Measurements from ENCODE around the gene ATP2B3. TPM values are rescaled to one million over a fixed set of nuclear protein-coding genes. Genes with fewer than 3 reads are reported as not detected.

The ATP2B3 gene
- total and polyA plus RNA-seq, 2 experiments from 2014 or later: 0.17 TPM; not detected in 1

GRCh38 chrX:153501530-153501929 lies 15.9 kb upstream of the ATP2B3 start (continued):
- TF ChIP-seq, protein P1, sequence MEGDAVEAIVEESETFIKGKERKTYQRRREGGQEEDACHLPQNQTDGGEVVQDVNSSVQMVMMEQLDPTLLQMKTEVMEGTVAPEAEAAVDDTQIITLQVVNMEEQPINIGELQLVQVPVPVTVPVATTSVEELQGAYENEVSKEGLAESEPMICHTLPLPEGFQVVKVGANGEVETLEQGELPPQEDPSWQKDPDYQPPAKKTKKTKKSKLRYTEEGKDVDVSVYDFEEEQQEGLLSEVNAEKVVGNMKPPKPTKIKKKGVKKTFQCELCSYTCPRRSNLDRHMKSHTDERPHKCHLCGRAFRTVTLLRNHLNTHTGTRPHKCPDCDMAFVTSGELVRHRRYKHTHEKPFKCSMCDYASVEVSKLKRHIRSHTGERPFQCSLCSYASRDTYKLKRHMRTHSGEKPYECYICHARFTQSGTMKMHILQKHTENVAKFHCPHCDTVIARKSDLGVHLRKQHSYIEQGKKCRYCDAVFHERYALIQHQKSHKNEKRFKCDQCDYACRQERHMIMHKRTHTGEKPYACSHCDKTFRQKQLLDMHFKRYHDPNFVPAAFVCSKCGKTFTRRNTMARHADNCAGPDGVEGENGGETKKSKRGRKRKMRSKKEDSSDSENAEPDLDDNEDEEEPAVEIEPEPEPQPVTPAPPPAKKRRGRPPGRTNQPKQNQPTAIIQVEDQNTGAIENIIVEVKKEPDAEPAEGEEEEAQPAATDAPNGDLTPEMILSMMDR (conservative IDR thresholded peaks at IDR 0.05; ENCODE audit: low read depth in 2 of 2): no peak
- TF ChIP-seq ZNF331 (CRISPR knock-in tag; IDR thresholded peaks at IDR 0.05; ENCODE audit: low read depth): no peak

DNA sequence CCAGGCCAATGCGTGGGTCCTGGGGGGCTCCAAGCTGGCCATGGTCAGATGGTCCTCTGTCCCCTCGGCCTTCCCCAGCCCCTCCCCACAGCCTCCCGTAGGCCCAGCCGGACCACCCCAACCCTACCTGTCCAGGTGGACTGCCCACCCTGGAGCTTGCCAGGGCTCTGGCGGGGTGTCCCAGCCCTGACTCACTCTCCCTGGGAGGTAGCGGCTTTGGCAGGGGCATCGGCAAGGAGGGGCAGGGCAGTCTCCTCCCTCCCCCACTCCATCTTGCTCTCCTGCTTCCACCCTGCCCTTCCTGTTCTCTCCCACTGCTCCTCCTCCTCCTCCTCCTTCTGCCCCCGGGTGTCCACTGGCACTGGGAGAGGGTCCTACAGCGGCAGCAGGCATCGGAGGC lies 15.3 kb upstream of the ATP2B3 start:
- Histone ChIP-seq H3K9me2 (ENCODE audit: insufficient read depth) (no peaks in the 10 kb centered on the region), H3K4me3 (no peak overlapping the region), H3K36me3 (ENCODE audit: insufficient read depth) (no peaks in the 10 kb centered on the region), H2AFZ (no peak overlapping the region), H3K4me1 (ENCODE audit: insufficient read depth) (no peaks in the 10 kb centered on the region), H3K27me3 (ENCODE audit: insufficient read depth) (no peaks in the 10 kb centered on the region), H4K20me1 (replicated peaks; ENCODE audit: insufficient read depth) (no peaks in the 10 kb centered on the region), H3K27ac (ENCODE audit: low read depth) (no peak overlapping the region), H3F3A (replicated peaks; ENCODE audit: low read depth) (no peaks in the 10 kb centered on the region), H3K4me2 (no peak overlapping the region), H3K79me2 (replicated peaks; ENCODE audit: insufficient read depth) (no peaks in the 10 kb centered on the region)
- ATAC-seq: no peak
- no peak for DNase-seq (ENCODE audit: low spot score)
- H3K27ac Mint-ChIP-seq: no peak overlapping the region
- H3K36me3 Mint-ChIP-seq (ENCODE audit: low read depth): no peaks in the 10 kb centered on the region
- H3K9me3 Mint-ChIP-seq: no peaks in the 10 kb centered on the region
- no peaks in the 10 kb centered on the region for H3K4me1 Mint-ChIP-seq
- H3K27me3 Mint-ChIP-seq (ENCODE audit: insufficient read depth, low read depth, poor library complexity): peaks cover 4% of the 10 kb centered on the region
- no peak overlapping the region for H3K4me3 Mint-ChIP-seq
- TF ChIP-seq JUNB (IDR thresholded peaks at IDR 0.05; ENCODE audit: unreplicated experiment) (no peak), POLR2AphosphoS5 (IDR thresholded peaks at IDR 0.05; ENCODE audit: low read depth) (no peak), EZH2 (IDR thresholded peaks at IDR 0.05; ENCODE audit: low read depth, unreplicated experiment) (no peak), ZNF331 (CRISPR knock-in tag; IDR thresholded peaks at IDR 0.05; ENCODE audit: low read depth) (no peak), NANOG (IDR thresholded peaks at IDR 0.05; ENCODE audit: borderline replicate concordance) (no peak), STAT1 (IDR thresholded peaks at IDR 0.05; ENCODE audit: unreplicated experiment) (no peak), CREB1 (CRISPR knock-in tag; IDR thresholded peaks at IDR 0.05; ENCODE audit: low read depth) (no peak), EZH2phosphoT487 (IDR thresholded peaks at IDR 0.05; ENCODE audit: unreplicated experiment) (no peak), ZNF114 (CRISPR knock-in tag; IDR thresholded peaks at IDR 0.05) (no peak)
- TF ChIP-seq, protein P2, sequence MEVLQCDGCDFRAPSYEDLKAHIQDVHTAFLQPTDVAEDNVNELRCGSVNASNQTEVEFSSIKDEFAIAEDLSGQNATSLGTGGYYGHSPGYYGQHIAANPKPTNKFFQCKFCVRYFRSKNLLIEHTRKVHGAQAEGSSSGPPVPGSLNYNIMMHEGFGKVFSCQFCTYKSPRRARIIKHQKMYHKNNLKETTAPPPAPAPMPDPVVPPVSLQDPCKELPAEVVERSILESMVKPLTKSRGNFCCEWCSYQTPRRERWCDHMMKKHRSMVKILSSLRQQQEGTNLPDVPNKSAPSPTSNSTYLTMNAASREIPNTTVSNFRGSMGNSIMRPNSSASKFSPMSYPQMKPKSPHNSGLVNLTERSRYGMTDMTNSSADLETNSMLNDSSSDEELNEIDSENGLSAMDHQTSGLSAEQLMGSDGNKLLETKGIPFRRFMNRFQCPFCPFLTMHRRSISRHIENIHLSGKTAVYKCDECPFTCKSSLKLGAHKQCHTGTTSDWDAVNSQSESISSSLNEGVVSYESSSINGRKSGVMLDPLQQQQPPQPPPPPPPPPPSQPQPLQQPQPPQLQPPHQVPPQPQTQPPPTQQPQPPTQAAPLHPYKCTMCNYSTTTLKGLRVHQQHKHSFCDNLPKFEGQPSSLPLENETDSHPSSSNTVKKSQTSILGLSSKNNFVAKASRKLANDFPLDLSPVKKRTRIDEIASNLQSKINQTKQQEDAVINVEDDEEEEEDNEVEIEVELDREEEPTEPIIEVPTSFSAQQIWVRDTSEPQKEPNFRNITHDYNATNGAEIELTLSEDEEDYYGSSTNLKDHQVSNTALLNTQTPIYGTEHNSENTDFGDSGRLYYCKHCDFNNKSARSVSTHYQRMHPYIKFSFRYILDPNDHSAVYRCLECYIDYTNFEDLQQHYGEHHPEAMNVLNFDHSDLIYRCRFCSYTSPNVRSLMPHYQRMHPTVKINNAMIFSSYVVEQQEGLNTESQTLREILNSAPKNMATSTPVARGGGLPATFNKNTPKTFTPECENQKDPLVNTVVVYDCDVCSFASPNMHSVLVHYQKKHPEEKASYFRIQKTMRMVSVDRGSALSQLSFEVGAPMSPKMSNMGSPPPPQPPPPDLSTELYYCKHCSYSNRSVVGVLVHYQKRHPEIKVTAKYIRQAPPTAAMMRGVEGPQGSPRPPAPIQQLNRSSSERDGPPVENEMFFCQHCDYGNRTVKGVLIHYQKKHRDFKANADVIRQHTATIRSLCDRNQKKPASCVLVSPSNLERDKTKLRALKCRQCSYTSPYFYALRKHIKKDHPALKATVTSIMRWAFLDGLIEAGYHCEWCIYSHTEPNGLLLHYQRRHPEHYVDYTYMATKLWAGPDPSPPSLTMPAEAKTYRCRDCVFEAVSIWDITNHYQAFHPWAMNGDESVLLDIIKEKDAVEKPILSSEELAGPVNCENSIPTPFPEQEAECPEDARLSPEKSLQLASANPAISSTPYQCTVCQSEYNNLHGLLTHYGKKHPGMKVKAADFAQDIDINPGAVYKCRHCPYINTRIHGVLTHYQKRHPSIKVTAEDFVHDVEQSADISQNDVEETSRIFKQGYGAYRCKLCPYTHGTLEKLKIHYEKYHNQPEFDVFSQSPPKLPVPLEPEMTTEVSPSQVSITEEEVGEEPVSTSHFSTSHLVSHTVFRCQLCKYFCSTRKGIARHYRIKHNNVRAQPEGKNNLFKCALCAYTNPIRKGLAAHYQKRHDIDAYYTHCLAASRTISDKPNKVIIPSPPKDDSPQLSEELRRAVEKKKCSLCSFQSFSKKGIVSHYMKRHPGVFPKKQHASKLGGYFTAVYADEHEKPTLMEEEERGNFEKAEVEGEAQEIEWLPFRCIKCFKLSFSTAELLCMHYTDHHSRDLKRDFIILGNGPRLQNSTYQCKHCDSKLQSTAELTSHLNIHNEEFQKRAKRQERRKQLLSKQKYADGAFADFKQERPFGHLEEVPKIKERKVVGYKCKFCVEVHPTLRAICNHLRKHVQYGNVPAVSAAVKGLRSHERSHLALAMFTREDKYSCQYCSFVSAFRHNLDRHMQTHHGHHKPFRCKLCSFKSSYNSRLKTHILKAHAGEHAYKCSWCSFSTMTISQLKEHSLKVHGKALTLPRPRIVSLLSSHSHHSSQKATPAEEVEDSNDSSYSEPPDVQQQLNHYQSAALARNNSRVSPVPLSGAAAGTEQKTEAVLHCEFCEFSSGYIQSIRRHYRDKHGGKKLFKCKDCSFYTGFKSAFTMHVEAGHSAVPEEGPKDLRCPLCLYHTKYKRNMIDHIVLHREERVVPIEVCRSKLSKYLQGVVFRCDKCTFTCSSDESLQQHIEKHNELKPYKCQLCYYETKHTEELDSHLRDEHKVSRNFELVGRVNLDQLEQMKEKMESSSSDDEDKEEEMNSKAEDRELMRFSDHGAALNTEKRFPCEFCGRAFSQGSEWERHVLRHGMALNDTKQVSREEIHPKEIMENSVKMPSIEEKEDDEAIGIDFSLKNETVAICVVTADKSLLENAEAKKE (CRISPR knock-in tag; IDR thresholded peaks at IDR 0.05): no peak
- TF ChIP-seq, protein P3, sequence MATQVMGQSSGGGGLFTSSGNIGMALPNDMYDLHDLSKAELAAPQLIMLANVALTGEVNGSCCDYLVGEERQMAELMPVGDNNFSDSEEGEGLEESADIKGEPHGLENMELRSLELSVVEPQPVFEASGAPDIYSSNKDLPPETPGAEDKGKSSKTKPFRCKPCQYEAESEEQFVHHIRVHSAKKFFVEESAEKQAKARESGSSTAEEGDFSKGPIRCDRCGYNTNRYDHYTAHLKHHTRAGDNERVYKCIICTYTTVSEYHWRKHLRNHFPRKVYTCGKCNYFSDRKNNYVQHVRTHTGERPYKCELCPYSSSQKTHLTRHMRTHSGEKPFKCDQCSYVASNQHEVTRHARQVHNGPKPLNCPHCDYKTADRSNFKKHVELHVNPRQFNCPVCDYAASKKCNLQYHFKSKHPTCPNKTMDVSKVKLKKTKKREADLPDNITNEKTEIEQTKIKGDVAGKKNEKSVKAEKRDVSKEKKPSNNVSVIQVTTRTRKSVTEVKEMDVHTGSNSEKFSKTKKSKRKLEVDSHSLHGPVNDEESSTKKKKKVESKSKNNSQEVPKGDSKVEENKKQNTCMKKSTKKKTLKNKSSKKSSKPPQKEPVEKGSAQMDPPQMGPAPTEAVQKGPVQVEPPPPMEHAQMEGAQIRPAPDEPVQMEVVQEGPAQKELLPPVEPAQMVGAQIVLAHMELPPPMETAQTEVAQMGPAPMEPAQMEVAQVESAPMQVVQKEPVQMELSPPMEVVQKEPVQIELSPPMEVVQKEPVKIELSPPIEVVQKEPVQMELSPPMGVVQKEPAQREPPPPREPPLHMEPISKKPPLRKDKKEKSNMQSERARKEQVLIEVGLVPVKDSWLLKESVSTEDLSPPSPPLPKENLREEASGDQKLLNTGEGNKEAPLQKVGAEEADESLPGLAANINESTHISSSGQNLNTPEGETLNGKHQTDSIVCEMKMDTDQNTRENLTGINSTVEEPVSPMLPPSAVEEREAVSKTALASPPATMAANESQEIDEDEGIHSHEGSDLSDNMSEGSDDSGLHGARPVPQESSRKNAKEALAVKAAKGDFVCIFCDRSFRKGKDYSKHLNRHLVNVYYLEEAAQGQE (IDR thresholded peaks at IDR 0.05; ENCODE audit: unreplicated experiment): no peak
- TF ChIP-seq, protein P1 (conservative IDR thresholded peaks at IDR 0.05; ENCODE audit: low read depth in 2 of 2): no peak

Measured in GM23338 (cell line).